ENCODE data around the gene C3.

GRCh38 chr19:6632002-6632621 is 88.3 kb downstream of the C3 start:
- peak; percentile 80 to 87 for TF ChIP-seq CTCF (conservative IDR thresholded peaks at IDR 0.05; ENCODE audit: low read depth in 2 of 2)
- TF ChIP-seq POLR2AphosphoS5 (IDR thresholded peaks at IDR 0.05; ENCODE audit: low read depth): no peak
- TF ChIP-seq JUNB (IDR thresholded peaks at IDR 0.05; ENCODE audit: unreplicated experiment): no peak
- TF ChIP-seq CREB1 (CRISPR knock-in tag; IDR thresholded peaks at IDR 0.05; ENCODE audit: low read depth): no peak

Measured in GM23338 (cell line).